ENCODE data around the gene IPP.
"Not testable (repeated sequence)": the region's sequence is repeated elsewhere in the genome, so short reads cannot be mapped to it uniquely, and the experiment has no call there.

The IPP gene

GRCh38 chr1:45717386-45717785 lies 33.1 kb downstream of the IPP start:
- H3K27me3 Mint-ChIP-seq, H3K27ac Mint-ChIP-seq, DNase-seq, H3K4me1 Mint-ChIP-seq, H3K4me3 Mint-ChIP-seq, ATAC-seq, H3K9me3 Mint-ChIP-seq: not testable (repeated sequence)

- no peak overlapping the region for H3K4me3 Mint-ChIP-seq
- DNase-seq (no peak), ATAC-seq (no peak)
- H3K9me3 Mint-ChIP-seq = no peaks in the 10 kb centered on the region
- no peak overlapping the region for H3K27ac Mint-ChIP-seq
- H3K27me3 Mint-ChIP-seq = no peaks in the 10 kb centered on the region
- H3K4me1 Mint-ChIP-seq = no peaks in the 10 kb centered on the region
Observed at GRCh38 chr1:45716700-45717099, 33.8 kb downstream of the IPP start.

DNA sequence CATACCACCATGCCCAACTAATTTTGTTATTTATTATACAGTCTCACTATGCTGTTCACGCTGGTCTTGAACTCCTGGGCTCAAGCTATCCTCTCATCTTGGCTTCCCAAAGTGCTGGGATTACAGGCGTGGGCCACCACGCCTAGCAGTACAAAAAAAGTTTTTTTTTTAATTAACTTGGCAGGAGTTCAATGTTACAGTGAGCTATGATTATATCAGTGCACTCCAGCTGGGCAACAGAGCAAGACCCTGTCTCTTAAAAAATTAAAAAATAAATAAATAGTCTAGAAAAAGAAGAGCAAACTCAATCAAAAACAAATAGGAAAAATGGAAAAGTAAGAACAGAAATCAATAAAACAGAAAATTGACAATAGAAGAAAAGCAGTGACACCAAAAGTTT lies 36.7 kb downstream of the IPP start:
- Mint-ChIP-seq H3K27me3 (no peaks in the 10 kb centered on the region), H3K9me3 (no peaks in the 10 kb centered on the region), H3K27ac (no peak overlapping the region), H3K4me1 (no peaks in the 10 kb centered on the region), H3K4me3 (no peak overlapping the region)
- DNase-seq = no peak
- no peak for ATAC-seq

DNA sequence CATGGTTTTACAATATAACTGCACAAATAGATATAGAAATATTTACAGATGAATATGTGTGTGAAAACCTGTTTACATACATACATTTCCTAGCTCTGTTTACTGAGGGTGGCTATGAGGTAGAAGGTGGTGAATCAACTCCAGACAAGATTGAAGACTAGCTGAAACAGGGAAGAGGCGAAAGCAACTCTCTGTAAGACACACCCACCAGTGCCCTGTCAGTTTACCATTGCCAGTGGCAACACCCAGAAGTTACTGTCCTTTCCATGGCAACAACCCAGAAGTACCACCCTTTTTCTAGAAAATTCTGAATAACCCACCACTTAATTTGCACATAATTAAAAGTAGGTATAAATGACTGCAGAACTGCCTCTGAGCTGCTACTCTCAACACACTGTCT lies 45.8 kb downstream of the IPP start:
- DNase-seq (no peak), ATAC-seq (no peak)
- Mint-ChIP-seq H3K27ac (no peak overlapping the region), H3K27me3 (no peaks in the 10 kb centered on the region), H3K9me3 (peaks cover 0 to 8% of the 10 kb centered on the region in 2 donors), H3K4me1 (no peaks in the 10 kb centered on the region), H3K4me3 (no peak overlapping the region)

DNA sequence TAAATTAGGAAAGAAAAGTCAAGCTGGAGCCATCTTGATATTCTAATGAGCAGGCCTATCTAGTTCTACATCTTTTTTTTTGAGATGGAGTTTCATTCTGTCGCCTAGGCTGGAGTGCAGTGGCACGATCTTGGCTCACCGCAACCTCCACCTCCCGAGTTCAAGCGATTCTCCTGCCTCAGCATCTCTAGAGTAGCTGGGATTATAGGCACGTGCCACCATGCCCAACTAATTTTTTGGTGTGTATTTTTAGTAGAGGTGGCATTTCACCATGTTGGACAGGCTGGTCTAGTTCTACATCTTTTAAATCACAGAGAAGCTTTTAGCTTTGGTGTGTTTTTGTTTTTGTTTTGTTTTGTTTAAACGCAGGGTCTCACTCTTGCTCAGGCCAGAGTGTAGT lies 55.6 kb downstream of the IPP start:
- Mint-ChIP-seq H3K27ac (no peak overlapping the region), H3K4me1 (peaks cover 20% of the 10 kb centered on the region), H3K9me3 (no peaks in the 10 kb centered on the region), H3K27me3 (no peaks in the 10 kb centered on the region), H3K4me3 (no peak overlapping the region)
- DNase-seq = no peak
- ATAC-seq = no peak

- H3K4me3 Mint-ChIP-seq, ATAC-seq, H3K27me3 Mint-ChIP-seq, DNase-seq, H3K27ac Mint-ChIP-seq, H3K9me3 Mint-ChIP-seq: not testable (repeated sequence)
- H3K4me1 Mint-ChIP-seq = peaks cover 29% of the 10 kb centered on the region
Observed at GRCh38 chr1:45693811-45694210, 56.6 kb downstream of the IPP start.

GRCh38 chr1:45687754-45688740 lies 62.4 kb downstream of the IPP start, which contains the start of gene TMEM69:
Gene TMEM69 (plus strand): TSS chr1:45688181. CDS start chr1:45691069, 2,888 bp downstream.
- H3K9me3 Mint-ChIP-seq = no peaks in the 10 kb centered on the region
- peak; percentile 29 for ATAC-seq
- peak within 1 kb of the TSS; percentile 97 to 99 for H3K4me3 Mint-ChIP-seq
- H3K27ac Mint-ChIP-seq = peak within 1 kb of the TSS; percentile 99 to 100
- DNase-seq = peak; percentile 85 to 88
- peaks cover 49% of the 10 kb centered on the region for H3K4me1 Mint-ChIP-seq
- no peaks in the 10 kb centered on the region for H3K27me3 Mint-ChIP-seq

- Mint-ChIP-seq H3K27ac (peak overlapping the region; percentile 99 to 100), H3K27me3 (no peaks in the 10 kb centered on the region), H3K9me3 (no peaks in the 10 kb centered on the region), H3K4me3 (peak overlapping the region; percentile 97 to 99), H3K4me1 (peaks cover 53% of the 10 kb centered on the region)
- peak; percentile 97 to 98 for DNase-seq
- ATAC-seq = peak; percentile 92
Observed at GRCh38 chr1:45687014-45687753, 63.3 kb downstream of the IPP start.

DNA sequence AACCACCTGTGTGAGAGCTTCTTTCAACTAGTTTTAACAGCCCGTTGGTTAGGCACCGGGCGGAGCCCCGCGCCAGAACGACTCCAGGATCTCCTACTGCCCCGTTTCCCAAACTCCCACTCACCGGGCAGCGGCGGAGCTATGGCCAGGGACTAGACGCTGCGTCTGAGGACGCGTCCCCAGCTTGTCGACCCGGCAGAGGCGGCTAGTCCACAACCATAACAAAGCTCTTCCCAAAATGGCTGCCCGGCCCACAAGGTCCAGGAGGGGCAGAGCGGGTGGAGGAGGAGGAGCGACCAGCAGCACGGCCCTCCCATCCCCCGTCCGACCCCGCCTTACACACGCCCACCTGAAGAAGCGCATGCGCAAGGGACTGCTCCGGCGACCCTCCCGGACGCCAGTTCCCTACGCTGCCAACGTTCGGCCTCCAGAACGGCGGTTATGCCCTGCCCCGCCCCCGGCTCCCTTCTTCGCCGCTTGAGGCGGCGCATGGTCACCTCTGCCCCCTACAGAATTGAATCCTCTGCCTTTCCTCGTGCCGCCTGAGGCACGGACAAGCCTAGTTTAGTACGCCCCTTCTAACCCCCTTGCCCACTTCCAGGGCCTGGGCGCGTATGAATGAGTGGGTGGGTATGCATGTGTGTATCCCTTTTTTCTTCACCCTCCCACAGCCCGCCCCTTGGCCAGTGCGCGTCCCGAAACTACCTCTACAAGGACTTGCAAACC lies 64.0 kb downstream of the IPP start, which contains the start of gene GPBP1L1:
GPBP1L1 (minus strand) TSS at position 246 of the 726 bp plus-strand sequence. CDS start 27,446 bp downstream, outside the sequence.
- peak within 1 kb of the TSS; percentile 99 to 100 for H3K27ac Mint-ChIP-seq
- peak within 1 kb of the TSS; percentile 97 to 99 for H3K4me3 Mint-ChIP-seq
- no peaks in the 10 kb centered on the region for H3K9me3 Mint-ChIP-seq
- H3K4me1 Mint-ChIP-seq = peaks cover 50% of the 10 kb centered on the region
- DNase-seq = peak; percentile 98 to 99
- no peaks in the 10 kb centered on the region for H3K27me3 Mint-ChIP-seq
- peak; percentile 80 for ATAC-seq

DNA sequence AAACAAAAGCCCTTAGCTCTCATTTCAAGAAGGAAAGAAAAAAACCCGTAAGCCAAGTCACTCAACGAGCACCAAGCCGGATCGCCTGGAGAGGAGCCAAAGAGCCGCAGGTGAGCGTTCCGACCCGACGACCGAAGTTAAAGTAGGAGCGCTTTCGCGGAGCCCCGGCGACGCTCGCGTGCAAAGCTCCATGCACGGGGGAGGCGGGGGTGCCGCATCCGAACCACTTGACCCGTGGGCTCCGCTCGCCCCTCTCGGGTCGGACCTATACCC lies 64.5 kb downstream of the IPP start:
- peak in 1 of 2 donors; percentile 57 for DNase-seq
- Mint-ChIP-seq H3K27me3 (no peaks in the 10 kb centered on the region), H3K9me3 (no peaks in the 10 kb centered on the region), H3K4me1 (peaks cover 50% of the 10 kb centered on the region), H3K4me3 (peak overlapping the region; percentile 97 to 99), H3K27ac (peak overlapping the region; percentile 99 to 100)
- ATAC-seq = no peak

GRCh38 chr1:45685308-45686014 lies 65.0 kb downstream of the IPP start:
- ATAC-seq (no peak), DNase-seq (no peak)
- peak overlapping the region; percentile 97 to 99 for H3K4me3 Mint-ChIP-seq
- no peaks in the 10 kb centered on the region for H3K27me3 Mint-ChIP-seq
- H3K4me1 Mint-ChIP-seq = peaks cover 52% of the 10 kb centered on the region
- no peaks in the 10 kb centered on the region for H3K9me3 Mint-ChIP-seq
- peak overlapping the region; percentile 99 to 100 for H3K27ac Mint-ChIP-seq

DNA sequence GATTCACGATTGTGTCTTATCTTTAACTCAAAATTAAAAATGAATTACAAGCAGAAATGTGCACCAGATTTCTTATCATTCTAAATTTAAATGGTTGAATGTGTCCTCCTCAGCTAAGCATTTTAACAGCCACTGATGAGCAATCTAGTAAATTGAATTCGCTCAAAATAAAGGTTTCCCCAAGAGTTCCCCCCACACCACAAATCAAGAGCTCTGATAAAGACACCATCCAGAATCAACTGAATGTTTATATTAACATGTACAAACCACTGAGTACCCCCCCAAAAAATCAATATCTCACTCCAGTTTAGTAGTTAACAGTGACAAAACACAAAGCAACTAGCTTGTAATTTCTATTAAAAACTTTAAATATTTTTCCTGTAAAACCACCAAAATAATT lies 66.1 kb downstream of the IPP start:
- Mint-ChIP-seq H3K4me1 (peaks cover 46% of the 10 kb centered on the region), H3K27ac (no peak overlapping the region), H3K27me3 (no peaks in the 10 kb centered on the region), H3K9me3 (no peaks in the 10 kb centered on the region), H3K4me3 (peak overlapping the region; percentile 97 to 99)
- DNase-seq = no peak
- ATAC-seq = no peak

GRCh38 chr1:45682942-45683341 lies 67.5 kb downstream of the IPP start:
- Mint-ChIP-seq H3K4me1 (peaks cover 50% of the 10 kb centered on the region), H3K27me3 (no peaks in the 10 kb centered on the region), H3K27ac (no peak overlapping the region), H3K4me3 (no peak overlapping the region), H3K9me3 (no peaks in the 10 kb centered on the region)
- ATAC-seq (no peak), DNase-seq (no peak)

GRCh38 chr1:45679123-45679522 lies 71.3 kb downstream of the IPP start:
- Mint-ChIP-seq H3K4me3 (no peak overlapping the region), H3K9me3 (no peaks in the 10 kb centered on the region), H3K4me1 (peaks cover 60% of the 10 kb centered on the region), H3K27ac (peak overlapping the region in 1 of 2 donors; percentile 74), H3K27me3 (no peaks in the 10 kb centered on the region)
- no peak for DNase-seq
- no peak for ATAC-seq

DNA sequence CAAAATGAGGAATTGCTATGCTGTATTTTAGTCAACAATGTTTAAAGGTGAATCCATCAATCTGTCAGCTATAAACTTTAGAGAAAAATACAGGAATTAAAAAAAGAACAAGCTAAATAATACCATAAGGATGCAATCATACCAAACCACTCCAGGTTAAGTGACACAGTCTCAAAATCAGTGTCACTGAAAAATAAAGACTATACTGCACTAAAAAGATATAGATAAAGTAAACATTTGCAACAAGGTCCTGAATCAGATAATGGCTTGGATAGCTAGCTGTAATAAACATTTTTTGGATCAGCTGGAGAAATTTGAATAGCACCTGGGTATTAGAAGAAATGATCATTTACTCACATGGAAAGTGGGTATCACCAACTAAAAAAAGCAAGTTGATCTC lies 72.0 kb downstream of the IPP start:
- no peak overlapping the region for H3K4me3 Mint-ChIP-seq
- H3K4me1 Mint-ChIP-seq = peaks cover 60% of the 10 kb centered on the region
- H3K9me3 Mint-ChIP-seq = no peaks in the 10 kb centered on the region
- no peak overlapping the region for H3K27ac Mint-ChIP-seq
- ATAC-seq (no peak), DNase-seq (no peak)
- H3K27me3 Mint-ChIP-seq = no peaks in the 10 kb centered on the region

Data from stimulated activated naive CD8-positive, alpha-beta T cell treated with anti-CD3 and anti-CD28 coated beads, Interleukin-15, amount 100 ng/mL, for 72 hours (primary cell).